Stimulated activated CD8-positive, alpha-beta memory T cell treated with anti-CD3 and anti-CD28 coated beads, Interleukin-15, amount 100 ng/mL, for 1 hour (primary cell): Measurements from ENCODE around the gene HIPK1.
"Not testable (repeated sequence)": the region's sequence is repeated elsewhere in the genome, so short reads cannot be mapped to it uniquely, and the experiment has no call there.

ENCODE experiments used
- DNase-seq: peaks from one replicate; pipeline ENCODE4 v3.0.0-alpha.2; 2020; ENCODE audit warnings: low read depth

The HIPK1 gene

DNA sequence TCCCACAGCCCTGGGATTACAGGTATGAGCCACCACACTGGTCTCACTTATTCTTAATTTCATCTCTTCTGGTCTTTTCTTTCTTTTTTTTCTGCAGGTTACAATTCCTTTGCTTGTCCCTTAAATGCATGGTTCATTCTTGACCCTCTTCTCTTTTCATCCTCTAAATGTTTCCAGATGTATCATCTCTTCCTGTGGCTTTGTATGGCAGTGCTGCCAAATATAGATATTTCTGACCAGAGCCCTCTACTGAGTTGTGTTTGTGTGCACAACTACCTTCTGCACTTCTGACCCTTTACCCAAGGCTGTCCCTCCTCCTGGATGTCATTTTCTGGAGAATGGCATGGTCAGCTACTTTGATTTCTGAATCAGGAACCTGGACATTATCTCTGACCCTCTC, 82.7 kb downstream of the HIPK1 start:
- no peak for DNase-seq

DNA sequence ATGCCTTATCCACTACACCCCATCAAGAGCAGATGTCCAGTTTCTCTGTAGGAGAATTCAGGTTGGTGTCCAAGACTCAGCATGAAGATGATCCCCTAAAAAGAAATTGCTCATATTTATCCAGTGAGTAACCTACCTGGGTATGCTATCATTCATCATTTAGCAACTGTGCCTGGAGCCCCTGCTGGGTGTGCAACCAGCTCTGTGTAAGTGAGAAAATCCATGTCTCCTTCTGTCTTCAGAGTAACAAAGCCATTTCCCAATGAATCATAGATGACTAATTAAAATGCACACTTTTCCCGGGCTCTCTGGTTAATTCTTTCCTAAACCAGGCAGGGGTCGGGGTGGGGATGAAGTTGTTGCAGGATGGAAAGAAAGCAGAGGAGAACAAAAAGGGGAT, 86.0 kb downstream of the HIPK1 start:
- no peak for DNase-seq

DNA sequence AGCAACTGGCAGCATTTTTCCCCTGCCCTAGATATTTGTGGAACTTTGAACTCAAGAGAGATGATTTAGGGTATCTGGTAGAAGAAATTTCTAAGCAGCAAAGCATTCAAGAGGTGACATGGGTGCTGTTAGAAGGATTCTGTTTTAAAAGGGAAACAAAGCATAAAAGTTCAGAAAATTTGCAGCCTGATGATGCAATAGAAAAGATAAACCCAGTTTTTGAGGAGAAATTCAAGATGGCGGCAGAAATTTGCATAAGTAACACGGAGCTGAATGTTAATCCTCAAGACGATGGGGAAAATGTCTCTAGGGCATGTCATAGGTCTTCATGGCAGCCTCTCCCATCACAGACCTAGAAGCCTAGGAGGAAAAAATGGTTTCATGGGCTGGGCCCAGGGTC, 90.6 kb downstream of the HIPK1 start:
- not testable (repeated sequence) for DNase-seq

DNA sequence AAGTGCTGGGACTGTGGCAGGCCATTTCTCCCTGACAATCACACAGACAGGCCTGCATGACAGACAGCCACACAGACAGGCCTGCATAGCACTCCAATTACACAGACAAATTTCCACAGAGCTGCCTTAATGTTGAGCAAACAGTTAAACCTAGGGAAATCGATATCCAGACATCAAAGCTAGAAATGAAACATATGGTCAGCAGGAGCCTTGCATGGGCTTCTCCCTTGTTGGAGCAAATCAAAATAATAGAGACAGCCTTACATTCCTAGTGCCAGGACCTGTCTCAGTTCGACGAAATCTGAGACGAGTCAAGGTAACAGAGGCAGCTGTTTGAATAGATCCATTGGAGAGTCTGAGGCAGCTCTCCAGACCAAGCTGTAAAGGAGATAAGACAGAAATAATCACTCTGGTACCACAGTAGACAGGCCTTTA, 92.6 kb downstream of the HIPK1 start:
- DNase-seq: no peak

DNA sequence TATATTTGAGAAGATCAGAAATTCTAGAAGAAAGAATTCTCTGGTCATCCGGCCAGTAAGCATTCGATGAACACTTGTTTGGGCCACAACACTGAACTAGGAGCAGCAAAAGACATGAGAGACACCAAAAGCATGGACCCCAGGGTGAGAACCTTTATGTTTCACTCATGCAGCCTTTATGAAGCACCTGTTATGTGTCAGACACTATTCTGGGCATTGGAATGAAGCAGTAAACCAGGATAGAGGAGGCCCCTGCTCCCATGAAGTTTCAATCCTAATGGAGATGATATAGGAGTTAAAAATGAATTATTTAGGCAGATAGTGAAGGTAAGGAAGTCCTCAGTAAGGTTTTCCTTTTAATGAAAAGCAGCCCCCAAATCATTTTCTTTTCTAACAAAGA, 93.8 kb downstream of the HIPK1 start:
- no peak for DNase-seq

DNA sequence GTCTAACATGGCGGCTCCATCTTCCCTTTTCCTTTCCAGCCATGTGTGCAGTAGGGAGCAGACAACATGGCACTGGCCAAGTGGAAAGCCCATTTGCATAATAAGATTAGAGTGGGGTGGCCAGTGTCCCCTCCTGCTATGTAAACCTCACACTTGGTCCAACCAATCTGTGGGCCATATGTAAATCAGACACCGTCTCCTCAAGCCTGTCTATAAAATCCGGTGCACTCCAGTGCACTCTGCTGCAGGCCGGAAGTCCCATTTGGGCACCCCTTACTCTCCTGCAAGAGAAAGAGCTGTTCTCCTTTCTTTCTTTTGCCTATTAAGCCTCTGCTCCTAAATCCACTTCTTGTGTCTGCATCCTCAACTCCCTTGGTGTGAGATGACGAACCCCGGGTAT, 94.3 kb downstream of the HIPK1 start:
- DNase-seq: no peak

DNA sequence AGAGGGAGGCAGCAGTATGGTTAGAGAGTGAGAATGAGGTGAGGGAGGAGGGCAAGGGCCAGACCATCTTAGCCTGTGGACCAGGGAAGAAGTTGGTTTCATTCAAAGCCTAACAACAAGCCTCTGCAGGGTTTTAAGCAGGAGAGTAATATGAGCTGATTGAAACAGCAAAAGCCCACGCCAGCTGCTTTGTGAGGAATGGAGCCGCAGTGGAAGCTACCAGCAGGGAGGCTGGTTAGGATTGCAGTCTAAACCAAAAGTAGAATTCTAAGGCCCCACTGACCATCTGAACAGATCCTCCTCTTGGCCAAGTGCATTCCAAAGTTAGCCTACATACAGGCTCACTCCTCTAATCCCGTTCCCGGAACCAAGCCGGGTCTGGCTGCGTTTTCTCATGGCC, 94.9 kb downstream of the HIPK1 start:
- no peak for DNase-seq

DNA sequence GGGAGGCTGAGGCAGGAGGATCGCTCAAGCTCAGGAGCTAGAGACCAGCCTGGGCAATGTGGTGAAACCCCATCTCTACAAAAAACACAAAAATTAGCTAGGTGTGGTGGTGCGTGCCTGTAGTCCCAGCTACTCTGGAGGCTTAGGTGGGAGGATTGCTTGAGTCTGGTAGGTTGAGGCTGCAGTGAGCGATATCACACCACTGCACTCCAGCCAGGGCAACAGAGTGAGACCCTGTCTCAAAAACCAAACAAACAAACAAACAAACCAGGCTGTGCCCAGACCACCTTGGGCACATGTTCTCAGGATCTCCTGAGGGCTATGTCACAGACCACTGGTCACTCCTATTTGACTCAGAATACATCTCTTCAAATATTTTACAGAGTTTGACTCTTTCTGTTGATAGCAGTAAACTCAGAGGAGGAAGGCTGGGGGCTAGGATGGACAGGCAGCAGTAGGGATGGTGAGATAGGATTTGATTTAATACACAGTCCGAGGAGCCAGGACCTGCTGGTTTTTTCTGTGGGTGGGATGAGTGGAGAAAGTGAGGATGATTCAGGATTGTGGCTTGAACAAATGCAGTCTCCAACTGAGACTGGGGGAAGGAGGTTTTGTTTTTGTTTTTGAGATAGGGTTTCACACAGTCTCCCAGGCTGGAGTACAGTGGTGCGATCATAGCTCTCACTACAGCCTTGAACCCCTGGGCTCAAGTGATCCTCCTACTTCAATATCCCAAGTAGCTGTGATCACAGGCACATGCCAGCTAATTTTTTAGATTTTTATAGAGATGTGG, 96.7 kb downstream of the HIPK1 start:
- DNase-seq: no peak

DNA sequence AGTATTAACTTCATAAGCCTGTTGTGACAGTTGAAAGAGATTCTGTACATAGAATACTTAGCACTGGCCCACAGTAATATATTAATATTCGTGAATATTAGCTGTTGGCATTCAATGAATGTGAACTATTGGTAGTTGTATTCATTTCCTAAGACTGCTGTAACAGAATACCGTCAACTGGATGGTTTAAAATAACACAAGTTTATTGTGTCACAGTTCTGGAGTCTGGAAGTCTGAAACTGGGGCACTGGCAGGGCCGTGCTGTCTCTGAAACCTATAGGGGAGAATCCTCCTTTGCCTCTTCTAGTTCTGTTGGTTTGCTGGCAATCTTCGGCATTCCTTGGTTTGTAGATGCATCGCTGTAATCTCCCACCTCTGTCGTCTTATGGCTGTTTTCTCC, 97.7 kb downstream of the HIPK1 start:
- DNase-seq: no peak
